Measurements from ENCODE around the gene FGFR1OP2.
"Not testable (repeated sequence)": the region's sequence is repeated elsewhere in the genome, so short reads cannot be mapped to it uniquely, and the experiment has no call there.

Gene FGFR1OP2

DNA sequence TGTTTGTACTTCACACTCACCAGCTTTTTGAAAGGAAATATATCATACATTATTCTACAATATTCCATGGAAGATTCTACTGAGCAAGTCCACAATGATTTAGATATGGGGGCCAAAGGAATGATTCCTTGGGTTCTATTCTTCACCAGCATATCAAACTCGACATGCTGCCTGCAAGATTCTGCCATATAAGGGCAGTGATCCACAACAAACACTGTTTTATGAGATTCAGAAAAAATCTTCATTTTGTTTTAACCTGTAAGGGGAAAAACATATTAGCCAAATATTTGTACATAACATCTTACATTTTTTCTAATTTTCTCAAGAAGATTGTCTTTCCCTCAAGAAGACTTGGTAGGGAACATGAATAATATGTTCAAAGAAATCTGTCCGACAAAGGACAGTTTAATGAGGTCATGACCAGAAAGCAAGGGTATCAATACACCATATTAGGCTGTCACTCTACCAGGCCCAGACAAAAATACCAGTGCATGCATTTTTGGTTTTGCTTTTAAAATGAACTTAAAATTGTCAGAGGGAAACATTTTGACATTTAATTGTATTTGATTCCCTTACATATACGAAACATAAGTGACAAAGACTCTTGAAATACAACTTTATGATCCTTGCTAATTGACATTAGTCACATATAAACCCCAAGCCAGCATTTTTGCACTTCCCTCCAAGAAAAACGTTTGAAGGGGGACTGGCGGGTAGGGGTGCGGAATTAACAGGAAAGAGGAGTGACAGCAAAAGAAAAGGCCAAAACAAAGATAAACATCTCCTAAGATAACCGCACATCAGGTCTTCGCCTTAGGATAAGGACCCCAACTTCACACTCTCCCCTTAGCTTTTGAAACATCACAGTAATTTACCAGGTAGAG lies 1.5 kb upstream of the FGFR1OP2 start:
- Mint-ChIP-seq H3K27ac (peak overlapping the region; percentile 91), H3K4me3 (peak overlapping the region; percentile 91), H3K4me1 (ENCODE audit: low read depth) (peaks cover 54% of the 10 kb centered on the region), H3K27me3 (ENCODE audit: low read depth) (no peaks in the 10 kb centered on the region), H3K9me3 (no peaks in the 10 kb centered on the region), H3K36me3 (ENCODE audit: low read depth) (peaks cover 28% of the 10 kb centered on the region)

DNA sequence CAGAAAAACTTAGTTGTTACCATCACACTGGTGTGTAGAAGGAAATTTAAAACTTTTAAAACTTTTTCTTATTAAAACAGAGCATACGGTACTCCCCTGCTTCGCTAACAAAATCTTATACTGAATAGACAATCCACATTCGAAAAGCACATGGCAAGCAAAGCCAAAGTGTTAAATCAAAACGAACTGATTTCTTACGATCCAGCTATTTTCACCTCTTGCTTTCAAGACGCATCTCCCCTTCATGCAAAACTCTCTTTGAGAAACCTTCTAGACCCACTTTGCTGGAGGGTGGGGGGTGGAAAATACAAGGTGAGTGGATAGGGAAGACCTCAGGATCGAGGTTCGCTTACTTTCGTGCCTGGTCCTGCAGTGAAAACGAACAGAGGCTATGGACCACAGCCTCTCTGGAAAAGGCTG lies 817 bp upstream of the FGFR1OP2 start:
- Mint-ChIP-seq H3K9me3 (no peaks in the 10 kb centered on the region), H3K27me3 (ENCODE audit: low read depth) (no peaks in the 10 kb centered on the region), H3K27ac (peak overlapping the region; percentile 91), H3K36me3 (ENCODE audit: low read depth) (peaks cover 21% of the 10 kb centered on the region), H3K4me1 (ENCODE audit: low read depth) (peaks cover 54% of the 10 kb centered on the region), H3K4me3 (peak overlapping the region; percentile 91)

DNA sequence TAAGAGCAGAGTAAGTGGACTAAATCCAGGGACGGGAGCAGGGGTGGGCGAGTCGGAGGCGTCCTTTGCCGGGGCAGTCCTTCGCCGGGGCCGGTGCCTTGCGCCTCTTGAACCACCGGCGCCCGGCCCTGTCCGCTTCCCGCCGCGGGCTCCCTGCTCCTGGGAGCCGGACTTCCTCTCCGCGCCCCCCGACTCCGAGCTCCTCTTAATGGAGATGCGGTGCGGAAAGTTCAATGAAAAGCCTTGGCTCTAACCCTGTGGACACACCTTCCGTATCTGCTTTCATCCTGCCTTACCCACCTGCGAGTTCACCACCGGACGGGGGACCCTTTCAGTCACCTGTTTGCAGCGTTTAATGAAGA lies 412 bp downstream of the FGFR1OP2 start:
- peak overlapping the region; percentile 91 for H3K4me3 Mint-ChIP-seq
- H3K9me3 Mint-ChIP-seq, result no peaks in the 10 kb centered on the region
- no peaks in the 10 kb centered on the region for H3K27me3 Mint-ChIP-seq (ENCODE audit: low read depth)
- H3K4me1 Mint-ChIP-seq (ENCODE audit: low read depth), result peaks cover 53% of the 10 kb centered on the region
- peak overlapping the region; percentile 91 for H3K27ac Mint-ChIP-seq
- H3K36me3 Mint-ChIP-seq (ENCODE audit: low read depth), result peaks cover 13% of the 10 kb centered on the region

DNA sequence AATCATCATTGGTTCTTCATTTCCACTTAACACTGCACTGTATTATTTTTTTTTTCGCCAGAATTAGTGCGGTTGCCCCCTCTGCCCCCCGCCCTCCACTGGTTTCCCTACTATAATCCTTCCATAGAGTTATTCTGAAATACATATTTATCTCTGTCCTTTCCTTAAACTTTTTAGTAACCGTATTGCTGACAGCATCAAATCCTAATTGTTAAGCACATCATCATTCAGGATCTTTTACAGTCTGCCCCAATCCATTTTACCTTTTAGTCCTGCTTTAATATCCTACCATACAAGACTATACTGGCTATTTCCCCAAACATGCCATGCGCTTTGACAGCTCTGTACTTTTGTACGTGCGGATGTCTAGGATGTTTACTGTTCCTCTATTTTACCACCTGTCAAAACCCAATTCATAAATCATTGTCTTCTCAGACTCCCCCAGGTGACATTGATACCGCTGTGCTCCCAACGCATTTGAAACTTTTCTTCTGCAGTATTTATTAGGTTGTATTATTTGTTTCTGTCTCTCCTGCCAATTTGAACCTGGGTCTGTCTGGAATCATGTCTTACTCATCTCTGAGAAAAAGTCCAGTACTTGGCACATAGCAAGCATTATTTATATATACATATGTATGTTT lies 1.0 kb downstream of the FGFR1OP2 start:
- no peaks in the 10 kb centered on the region for H3K27me3 Mint-ChIP-seq (ENCODE audit: low read depth)
- H3K9me3 Mint-ChIP-seq, result no peaks in the 10 kb centered on the region
- peaks cover 15% of the 10 kb centered on the region for H3K36me3 Mint-ChIP-seq (ENCODE audit: low read depth)
- peaks cover 57% of the 10 kb centered on the region for H3K4me1 Mint-ChIP-seq (ENCODE audit: low read depth)
- peak overlapping the region; percentile 91 for H3K4me3 Mint-ChIP-seq
- peak overlapping the region; percentile 91 for H3K27ac Mint-ChIP-seq

DNA sequence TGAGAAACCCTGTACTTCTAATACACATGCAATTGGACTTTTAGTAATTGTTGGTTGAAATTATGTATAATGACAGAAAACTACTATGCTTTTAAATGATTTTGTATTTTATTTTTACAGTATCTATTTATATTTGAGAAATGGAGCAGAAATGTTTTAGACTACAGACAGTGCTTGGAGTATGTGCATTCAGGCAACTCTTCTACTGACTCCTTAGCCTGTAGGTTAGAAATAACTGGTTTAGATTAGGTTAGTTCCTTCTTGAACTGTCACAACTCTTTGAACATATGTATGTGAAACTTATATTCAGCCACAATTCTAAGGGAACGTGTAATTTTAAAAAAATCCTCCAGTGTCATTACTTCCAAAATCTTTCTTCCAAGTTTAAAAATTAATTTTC lies 1.7 kb downstream of the FGFR1OP2 start:
- no peaks in the 10 kb centered on the region for H3K9me3 Mint-ChIP-seq
- H3K4me3 Mint-ChIP-seq, result peak overlapping the region; percentile 91
- H3K36me3 Mint-ChIP-seq (ENCODE audit: low read depth), result peaks cover 15% of the 10 kb centered on the region
- peaks cover 52% of the 10 kb centered on the region for H3K4me1 Mint-ChIP-seq (ENCODE audit: low read depth)
- no peaks in the 10 kb centered on the region for H3K27me3 Mint-ChIP-seq (ENCODE audit: low read depth)
- peak overlapping the region; percentile 91 for H3K27ac Mint-ChIP-seq

DNA sequence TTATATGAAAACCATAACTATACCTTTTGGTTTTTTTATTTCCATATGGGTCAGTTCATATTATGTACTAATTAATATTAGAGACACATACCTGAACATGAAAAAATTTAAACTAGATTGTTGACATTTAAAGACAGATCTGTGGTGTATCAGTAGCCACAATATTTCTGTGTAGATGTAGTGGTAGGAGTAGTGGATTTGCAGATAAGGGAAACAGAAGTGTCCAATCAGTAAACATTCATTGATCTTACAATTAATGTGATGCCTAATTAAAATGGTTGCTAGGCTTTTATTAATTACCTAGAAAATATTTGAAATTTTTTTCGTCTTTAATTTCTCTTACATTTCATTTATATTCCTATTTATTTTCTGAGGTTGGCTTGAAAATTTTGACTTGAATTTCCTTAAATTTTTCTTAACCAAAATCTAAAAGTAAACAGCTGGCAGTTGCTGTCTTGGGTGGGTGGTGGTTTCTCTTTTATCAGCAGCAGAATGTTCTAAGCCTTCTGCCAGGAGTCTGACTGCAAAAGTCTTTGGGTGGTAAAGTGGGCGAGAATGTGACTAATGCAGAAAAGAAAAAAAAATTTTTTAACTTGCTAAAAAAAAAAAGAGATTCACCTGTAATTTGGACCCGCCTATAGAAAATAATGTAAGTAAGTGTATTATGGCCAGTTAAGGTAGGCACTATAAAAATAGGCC lies 2.4 kb downstream of the FGFR1OP2 start:
- Mint-ChIP-seq H3K4me1 (ENCODE audit: low read depth) (peaks cover 50% of the 10 kb centered on the region), H3K4me3 (peak overlapping the region; percentile 91), H3K27ac (peak overlapping the region; percentile 91), H3K36me3 (ENCODE audit: low read depth) (peaks cover 13% of the 10 kb centered on the region), H3K27me3 (ENCODE audit: low read depth) (no peaks in the 10 kb centered on the region), H3K9me3 (no peaks in the 10 kb centered on the region)

DNA sequence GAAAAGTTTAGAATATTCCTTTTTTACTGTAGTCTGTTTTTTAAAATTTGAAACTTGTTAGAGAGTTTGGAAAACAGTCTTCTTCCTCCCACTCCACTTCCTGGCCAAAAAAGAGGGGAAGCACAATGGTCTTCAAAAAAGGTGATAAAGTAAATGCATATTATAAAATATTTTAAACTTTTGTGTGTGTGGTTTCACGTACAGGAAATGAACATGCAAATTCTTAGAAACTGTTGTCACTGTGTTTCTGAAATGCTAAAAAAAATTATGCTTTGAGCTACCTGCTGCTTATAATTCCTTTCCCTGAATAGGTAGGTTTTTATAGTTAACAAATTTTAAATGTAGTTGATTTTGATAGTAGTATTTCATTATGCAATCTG lies 2.9 kb downstream of the FGFR1OP2 start:
- Mint-ChIP-seq H3K4me3 (peak overlapping the region; percentile 91), H3K27me3 (ENCODE audit: low read depth) (no peaks in the 10 kb centered on the region), H3K27ac (peak overlapping the region; percentile 91), H3K36me3 (ENCODE audit: low read depth) (peaks cover 18% of the 10 kb centered on the region), H3K9me3 (no peaks in the 10 kb centered on the region), H3K4me1 (ENCODE audit: low read depth) (peaks cover 47% of the 10 kb centered on the region)

DNA sequence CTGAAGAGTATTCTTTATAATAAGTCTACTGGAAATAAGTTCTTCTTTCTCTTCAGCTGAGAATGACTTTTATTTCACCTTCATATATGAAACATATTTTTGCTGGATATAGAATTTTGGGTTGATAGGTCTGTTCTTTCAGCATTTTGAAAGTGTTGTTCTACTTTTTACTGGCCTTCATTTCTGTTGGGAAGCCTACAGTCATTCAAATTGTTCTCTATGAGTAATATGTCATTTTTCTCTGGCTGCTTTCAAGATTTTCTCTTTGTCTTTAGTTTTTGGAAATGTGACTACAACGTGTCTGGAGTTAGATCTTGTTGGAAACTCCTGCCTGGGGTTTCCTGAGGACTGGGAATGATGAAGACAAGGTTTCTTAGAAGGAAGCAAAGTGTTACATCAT lies 10.0 kb downstream of the FGFR1OP2 start:
- no peak overlapping the region for H3K27ac Mint-ChIP-seq

DNA sequence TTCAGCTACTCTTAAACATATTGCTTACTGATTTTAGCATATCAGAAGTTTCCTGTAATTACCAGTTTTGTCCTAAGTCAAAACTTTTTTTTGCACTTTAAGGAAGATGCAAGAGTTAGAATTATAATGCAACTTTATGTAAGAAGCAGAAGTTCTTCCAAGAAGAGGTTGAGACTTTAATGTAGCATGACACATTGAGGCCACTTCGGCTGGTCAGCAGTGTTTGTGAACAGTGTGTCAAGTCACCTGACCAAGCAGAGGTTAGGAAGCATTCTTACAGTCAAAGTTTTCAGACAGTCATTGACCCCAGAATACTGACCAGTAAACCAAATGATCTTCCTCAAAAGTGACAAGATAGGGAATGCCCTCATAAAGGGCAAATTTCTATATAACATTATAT lies 15.2 kb downstream of the FGFR1OP2 start:
- no peak overlapping the region for H3K27ac Mint-ChIP-seq
- peaks cover 3% of the 10 kb centered on the region for H3K9me3 Mint-ChIP-seq
- H3K36me3 Mint-ChIP-seq (ENCODE audit: low read depth), result peaks cover 43% of the 10 kb centered on the region
- H3K4me1 Mint-ChIP-seq (ENCODE audit: low read depth), result peaks cover 17% of the 10 kb centered on the region
- H3K27me3 Mint-ChIP-seq (ENCODE audit: low read depth), result no peaks in the 10 kb centered on the region
- H3K4me3 Mint-ChIP-seq, result no peak overlapping the region

More for the DNA sequence above, 10.0 kb downstream of the FGFR1OP2 start:
- Mint-ChIP-seq H3K4me1 (ENCODE audit: low read depth) (peaks cover 27% of the 10 kb centered on the region), H3K27me3 (ENCODE audit: low read depth) (no peaks in the 10 kb centered on the region), H3K4me3 (no peak overlapping the region), H3K36me3 (ENCODE audit: low read depth) (peaks cover 51% of the 10 kb centered on the region), H3K9me3 (peaks cover 18% of the 10 kb centered on the region)

DNA sequence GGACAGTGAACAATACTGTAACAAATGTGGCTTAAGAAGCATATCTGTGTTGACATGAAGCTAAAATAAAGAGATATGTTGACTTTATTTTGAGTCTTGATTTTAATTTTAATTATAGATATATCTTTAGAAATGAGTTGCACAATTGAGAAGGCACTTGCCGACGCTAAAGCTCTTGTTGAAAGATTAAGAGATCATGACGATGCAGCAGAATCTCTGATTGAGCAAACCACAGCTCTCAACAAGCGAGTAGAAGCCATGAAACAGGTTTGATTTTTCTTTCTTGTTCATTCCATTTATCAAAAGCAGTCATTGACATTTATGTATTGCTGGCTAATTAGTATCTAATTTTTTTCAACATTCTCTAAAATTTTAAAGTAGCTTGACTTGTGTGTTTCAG lies 15.8 kb downstream of the FGFR1OP2 start:
- Mint-ChIP-seq H3K9me3 (no peaks in the 10 kb centered on the region), H3K36me3 (ENCODE audit: low read depth) (peaks cover 41% of the 10 kb centered on the region), H3K4me1 (ENCODE audit: low read depth) (peaks cover 16% of the 10 kb centered on the region), H3K4me3 (no peak overlapping the region), H3K27me3 (ENCODE audit: low read depth) (no peaks in the 10 kb centered on the region), H3K27ac (no peak overlapping the region)

DNA sequence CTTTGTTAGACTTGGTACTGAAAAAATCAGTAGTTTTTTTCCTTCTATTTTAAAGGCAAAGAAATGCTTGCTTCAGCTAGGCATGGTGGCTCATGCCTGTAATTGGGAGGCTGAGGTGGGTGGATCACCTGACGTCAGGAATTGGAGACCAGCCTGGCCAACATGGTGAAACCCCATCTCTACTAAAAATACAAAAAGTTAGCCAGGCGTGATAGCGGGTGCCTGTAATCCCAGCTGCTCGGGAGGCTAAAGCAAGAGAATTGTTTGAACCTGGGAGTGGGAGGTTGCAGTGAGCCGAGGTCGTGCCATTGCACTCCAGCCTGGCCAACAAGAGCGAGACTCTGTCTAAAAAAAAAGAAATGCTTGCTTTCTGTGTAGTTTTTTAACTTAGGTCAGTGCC lies 23.1 kb downstream of the FGFR1OP2 start:
- H3K4me3 Mint-ChIP-seq; H3K4me1 Mint-ChIP-seq (ENCODE audit: low read depth); H3K9me3 Mint-ChIP-seq; H3K27me3 Mint-ChIP-seq (ENCODE audit: low read depth); H3K27ac Mint-ChIP-seq: not testable (repeated sequence)
- H3K36me3 Mint-ChIP-seq (ENCODE audit: low read depth), result peaks cover 38% of the 10 kb centered on the region

DNA sequence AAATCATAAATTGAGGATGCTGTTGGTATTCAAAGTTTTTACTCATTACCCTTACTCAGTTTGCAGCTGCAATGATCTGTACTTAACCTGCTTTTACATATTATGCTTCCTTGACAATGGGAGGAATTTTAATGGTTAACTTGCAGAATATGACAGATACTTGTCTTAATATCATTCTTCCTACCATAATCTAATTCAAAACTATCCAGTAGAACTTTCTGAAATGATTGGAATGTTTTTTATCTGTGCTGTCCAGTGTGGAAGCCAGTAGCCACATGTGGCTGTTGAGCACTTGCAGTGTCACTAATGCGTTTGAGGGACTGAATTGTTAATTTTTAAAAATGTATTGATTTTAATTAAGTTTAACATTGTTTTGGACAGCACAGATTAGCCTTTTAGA lies 23.5 kb downstream of the FGFR1OP2 start:
- H3K27me3 Mint-ChIP-seq (ENCODE audit: low read depth), result no peaks in the 10 kb centered on the region
- no peak overlapping the region for H3K27ac Mint-ChIP-seq
- no peak overlapping the region for H3K4me3 Mint-ChIP-seq
- H3K9me3 Mint-ChIP-seq, result no peaks in the 10 kb centered on the region
- peaks cover 37% of the 10 kb centered on the region for H3K36me3 Mint-ChIP-seq (ENCODE audit: low read depth)
- peaks cover 1% of the 10 kb centered on the region for H3K4me1 Mint-ChIP-seq (ENCODE audit: low read depth)

DNA sequence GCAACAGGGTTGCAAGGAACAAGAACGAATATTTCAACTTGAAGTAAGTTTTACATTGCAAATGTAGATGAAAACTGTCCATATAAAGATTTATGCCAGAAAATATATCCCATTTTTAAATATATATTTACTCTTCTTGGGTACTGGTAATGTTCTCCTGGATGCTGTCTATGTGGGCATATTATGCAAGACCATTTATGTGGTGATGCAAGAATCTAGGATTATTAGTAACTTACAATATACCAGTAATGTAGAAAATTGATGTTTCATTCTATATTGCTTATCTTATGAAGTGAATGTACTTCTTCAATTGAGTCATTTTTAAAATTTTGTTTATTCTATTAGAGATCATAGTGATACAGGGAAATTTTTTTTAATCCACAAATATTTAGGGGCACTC lies 25.1 kb downstream of the FGFR1OP2 start:
- no peak overlapping the region for H3K4me3 Mint-ChIP-seq
- peaks cover 1% of the 10 kb centered on the region for H3K4me1 Mint-ChIP-seq (ENCODE audit: low read depth)
- no peak overlapping the region for H3K27ac Mint-ChIP-seq
- H3K36me3 Mint-ChIP-seq (ENCODE audit: low read depth), result peaks cover 32% of the 10 kb centered on the region
- no peaks in the 10 kb centered on the region for H3K27me3 Mint-ChIP-seq (ENCODE audit: low read depth)
- no peaks in the 10 kb centered on the region for H3K9me3 Mint-ChIP-seq

DNA sequence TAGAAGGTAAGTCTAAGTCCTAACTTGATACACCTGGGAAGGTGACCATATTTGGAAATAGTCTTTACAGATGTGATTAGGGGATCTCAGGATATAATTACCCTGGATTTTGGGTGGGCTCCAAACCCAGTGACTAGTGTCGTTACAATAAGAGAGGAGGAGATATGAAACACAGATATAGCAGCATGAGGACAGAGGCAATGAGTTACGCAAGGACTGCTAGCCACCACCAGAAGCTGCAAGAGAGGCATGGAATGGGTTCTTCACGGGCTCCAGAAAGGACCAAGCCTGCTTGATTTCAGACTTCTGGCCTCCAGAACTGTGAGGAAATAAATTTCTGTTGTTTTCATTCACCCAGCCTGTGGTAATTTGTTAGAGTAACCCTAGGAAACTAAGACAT lies 28.6 kb downstream of the FGFR1OP2 start:
- no peak overlapping the region for H3K27ac Mint-ChIP-seq
- no peak overlapping the region for H3K4me3 Mint-ChIP-seq

DNA sequence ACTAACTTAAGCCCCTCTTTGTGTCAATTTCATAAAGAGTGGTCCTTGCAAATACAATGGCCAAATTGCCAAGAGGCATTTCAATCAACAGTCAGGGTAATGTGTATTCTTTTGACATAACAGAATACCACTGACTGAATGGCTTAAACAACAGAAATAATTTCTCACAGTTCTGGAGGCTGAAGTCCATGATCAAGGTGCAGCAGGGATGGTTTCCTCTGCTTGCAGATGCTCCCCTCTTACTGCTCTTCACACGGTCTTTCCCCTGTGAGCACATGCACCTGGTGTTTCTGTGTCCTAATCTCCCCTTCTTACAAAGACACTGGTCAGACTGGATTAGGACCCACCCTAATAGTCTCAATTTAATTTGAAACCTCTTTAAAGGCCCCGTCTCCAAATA lies 31.9 kb downstream of the FGFR1OP2 start:
- H3K36me3 Mint-ChIP-seq (ENCODE audit: low read depth), result peaks cover 45% of the 10 kb centered on the region
- peaks cover 10% of the 10 kb centered on the region for H3K4me1 Mint-ChIP-seq (ENCODE audit: low read depth)

More for the DNA sequence above, 28.6 kb downstream of the FGFR1OP2 start:
- no peaks in the 10 kb centered on the region for H3K27me3 Mint-ChIP-seq (ENCODE audit: low read depth)
- H3K4me1 Mint-ChIP-seq (ENCODE audit: low read depth), result peaks cover 7% of the 10 kb centered on the region
- no peaks in the 10 kb centered on the region for H3K9me3 Mint-ChIP-seq
- H3K36me3 Mint-ChIP-seq (ENCODE audit: low read depth), result peaks cover 37% of the 10 kb centered on the region

More for the DNA sequence above, 31.9 kb downstream of the FGFR1OP2 start:
- H3K27ac Mint-ChIP-seq, result no peak overlapping the region
- H3K27me3 Mint-ChIP-seq (ENCODE audit: low read depth), result no peaks in the 10 kb centered on the region
- no peaks in the 10 kb centered on the region for H3K9me3 Mint-ChIP-seq
- H3K4me3 Mint-ChIP-seq, result no peak overlapping the region

Measured in T-helper 1 cell treated with Interleukin-12 subunit alpha and Interleukin-12 subunit beta and Interleukin-4 antibody, amounts not matched to agents 30 μg/mL and 1 μg/mL, for 36 hours (primary cell).